HepG2 (cell line): ENCODE data around the gene RAB38. TPM values are rescaled to one million over a fixed set of nuclear protein-coding genes. Genes with fewer than 3 reads are reported as not detected.

Source experiments
- ATAC-seq: fragments of 200-7000 bp; cut with Tn5 transposase; 3 replicates; pipeline ENCODE4 v1.9.1; 2020; ENCODE audit warnings: mild to moderate bottlenecking, moderate library complexity
- BruUV-seq: library from RNA; stranded (reverse); fragments of 400-500 nt; replicated peaks from 2 replicates; lab custom pipeline; 2021; lab: Mats Ljungman, UMichigan
- CTCF ChIA-PET: fragments of 300-600 bp; formaldehyde crosslinking; extraction: SDS; loops from one replicate; lab custom pipeline; 2021; ENCODE audit warnings: low total read pairs, inconsistent platforms, low intra/inter-chr PET ratio; lab: Yijun Ruan, JAX
- POLR2A ChIA-PET: fragments of 350-600 bp; sonication (Branson Sonifier 250); formaldehyde crosslinking; loops from one replicate; lab custom pipeline; 2020; ENCODE audit warnings: antibody characterized with exemption, inconsistent platforms; lab: Yijun Ruan, JAX
- DNase-seq: peaks from one replicate; pipeline ENCODE4 v3.0.0-alpha.2; 2015; ENCODE audit warnings: low spot score
- FAIRE-seq: peaks from 3 replicates; lab custom pipeline; 2011; peaks lifted over from hg19 to GRCh38; lab: Jason Lieb, UNC
- H2AFZ ChIP-seq: one replicate; pipeline ENCODE4 v1.6.1; 2011; ENCODE audit warnings: low read length, inconsistent platforms
- H3K27ac ChIP-seq: fragments of 300-600 bp; 3 replicates; pipeline ENCODE4 v1.8.0; 2011; ENCODE audit warnings: mixed run types, mild to moderate bottlenecking, mixed read lengths, low read length, inconsistent platforms; ENCODE audit not compliant: insufficient read depth; ENCODE audit errors: extremely low read length
- H3K27me3 ChIP-seq, 2 experiments: fragments of 200-600 bp in 1 of 2; 2 replicates in 1 of 2; 3 replicates in 1 of 2; pipeline versions ENCODE4 v1.6.0 to v1.8.0; 2011; ENCODE audit warnings: low read length in 2 of 2, mild to moderate bottlenecking in 2 of 2, moderate library complexity in 2 of 2, inconsistent platforms in 1 of 2; ENCODE audit not compliant: insufficient read depth in 2 of 2, control insufficient read depth in 1 of 2
- H3K36me3 ChIP-seq, 2 experiments: fragments of 200-600 bp in 1 of 2; replicated peaks in 1 of 2; 2 replicates in 1 of 2; 3 replicates in 1 of 2; pipeline versions ENCODE4 v1.5.1 to v1.8.0; 2011; ENCODE audit warnings: low read length in 2 of 2, inconsistent platforms in 1 of 2; ENCODE audit not compliant: insufficient read depth in 2 of 2, control insufficient read depth in 1 of 2
- H3K4me1 ChIP-seq: 2 replicates; pipeline ENCODE4 v1.5.1; 2012; ENCODE audit warnings: low read length, inconsistent platforms; ENCODE audit not compliant: insufficient read depth
- H3K4me2 ChIP-seq: 2 replicates; pipeline ENCODE4 v1.6.0; 2011; ENCODE audit warnings: low read depth, low read length, inconsistent platforms
- H3K4me3 ChIP-seq, 3 experiments: fragments of 200-600 bp in 1 of 3; sonication (generic), shearing (Covaris generic) in 1 of 3; replicated peaks in 1 of 3; 2 replicates each; pipeline ENCODE4 v1.5.1; 2011 to 2016; ENCODE audit warnings: low read length in 3 of 3, inconsistent platforms in 2 of 3, low read depth in 2 of 3, mild to moderate bottlenecking in 2 of 3, control low read depth in 1 of 3, mixed read lengths in 1 of 3; ENCODE audit not compliant: insufficient read depth in 1 of 3
- H3K79me2 ChIP-seq: one replicate; pipeline ENCODE4 v1.6.1; 2011; ENCODE audit warnings: low read length, inconsistent platforms; ENCODE audit not compliant: insufficient read depth
- H3K9ac ChIP-seq: 2 replicates; pipeline ENCODE4 v1.6.0; 2011; ENCODE audit warnings: mild to moderate bottlenecking, low read depth, low read length, inconsistent platforms; ENCODE audit not compliant: insufficient read depth
- H3K9me3 ChIP-seq: 2 replicates; pipeline ENCODE4 v1.5.1; 2012; ENCODE audit warnings: mild to moderate bottlenecking, low read length
- H4K20me1 ChIP-seq: 2 replicates; pipeline ENCODE4 v1.6.0; 2011; ENCODE audit warnings: inconsistent platforms, mild to moderate bottlenecking, low read length, moderate library complexity; ENCODE audit not compliant: insufficient read depth
- CCDC6 ChIP-seq: sonication (generic); formaldehyde crosslinking; IDR thresholded peaks from 2 replicates; pipeline ENCODE4 v1.8.1; 2022; ENCODE audit warnings: mild to moderate bottlenecking, missing genetic modification reagents, moderate library complexity
- CREM ChIP-seq, 2 experiments: sonication (generic) in 1 of 2; formaldehyde crosslinking in 1 of 2; IDR thresholded peaks; 2 replicates each; pipeline versions ENCODE4 v1.4.0 to v1.6.1; 2016 to 2020; ENCODE audit warnings: antibody characterized with exemption in 1 of 2, mild to moderate bottlenecking in 1 of 2, missing genetic modification reagents in 1 of 2
- GABPA ChIP-seq, 2 experiments: IDR thresholded peaks; 2 replicates each; pipeline ENCODE4 v1.6.1; 2011 to 2016; ENCODE audit warnings: low read depth in 2 of 2, low read length in 1 of 2, missing biosample characterization in 1 of 2, missing genetic modification characterization in 1 of 2
- MAFK ChIP-seq, 2 experiments: IDR thresholded peaks in 1 of 2; conservative IDR thresholded peaks in 1 of 2; 2 replicates each; pipeline ENCODE4 v1.6.1; 2011; ENCODE audit warnings: improper control_type of control experiment in 2 of 2, low read length in 2 of 2
- SMAD3 ChIP-seq: sonication (generic); formaldehyde crosslinking; IDR thresholded peaks from 2 replicates; pipeline ENCODE4 v1.4.0; 2020; ENCODE audit warnings: missing genetic modification reagents
- TAF15 ChIP-seq: fragments of 200-400 bp; formaldehyde crosslinking; IDR thresholded peaks from one replicate; pipeline ENCODE4 v1.6.1; 2018; ENCODE audit warnings: mild to moderate bottlenecking, low read depth, low read length; ENCODE audit not compliant: poor library complexity, severe bottlenecking
- ZNF180 ChIP-seq: sonication (generic); formaldehyde crosslinking; IDR thresholded peaks from 2 replicates; pipeline ENCODE4 v1.4.0; 2020; ENCODE audit warnings: low read depth, missing genetic modification reagents, borderline replicate concordance
- ZNF205 ChIP-seq: IDR thresholded peaks from 2 replicates; pipeline ENCODE4 v1.6.1; 2018; ENCODE audit warnings: missing biosample characterization, missing genetic modification reagents
- ZNF546 ChIP-seq: sonication (generic); formaldehyde crosslinking; conservative IDR thresholded peaks from 2 replicates; pipeline ENCODE4 v1.8.1; 2023; ENCODE audit warnings: mild to moderate bottlenecking, missing genetic modification reagents
- WGBS: methylation state at CpG from one replicate; pipeline ENCODE4 v1.1.6; 2017; ENCODE audit warnings: low lambda C conversion rate; 5-methylcytosine and 5-hydroxymethylcytosine counted together
- in situ Hi-C: cut with HindIII; loops from 2 replicates; pipeline ENCODE4 v1.10.0; 2017; ENCODE audit warnings: low pct_unique_long_range_greater_than_20kb; ENCODE audit not compliant: extremely low pct_ligation_motif_present
- intact Hi-C: fragments of 100-400 bp; cut with micrococcal nuclease; formaldehyde crosslinking; loops from one replicate; pipeline ENCODE4 v1.10.0; 2022; ENCODE audit not compliant: unreplicated experiment
- polyA plus RNA-seq, 8 experiments: library from polyadenylated mRNA; depleted of rRNA in 3 of 8; stranded (reverse) in 7 of 8; unstranded in 1 of 8; fragments of >200 nt; fragmentation: Illumina TruSeq in 4 of 8; extraction: Trizol in 4 of 8; gene quantifications; 2 replicates each; pipeline versions ENCODE4 v1.2.1 to v1.2.3, GENCODE V29; 2011 to 2016; ENCODE audit warnings: low read depth in 4 of 8, missing spikeins in 1 of 8, mixed read lengths in 1 of 8; ENCODE audit not compliant: insufficient read depth in 1 of 8
- total RNA-seq, 5 experiments: library from RNA; depleted of rRNA; stranded (reverse); fragments of >200 nt; fragmentation: Illumina TruSeq; extraction: Trizol; gene quantifications; 2 replicates each; pipeline ENCODE4 v1.2.3, GENCODE V29; 2016; ENCODE audit warnings: low read depth in 1 of 5
- TF ChIP-seq, protein P1 (sequence below): sonication (generic); formaldehyde crosslinking; IDR thresholded peaks from 2 replicates; pipeline ENCODE4 v1.8.0; 2022; ENCODE audit warnings: missing genetic modification reagents, low read depth, mild to moderate bottlenecking, borderline replicate concordance
- TF ChIP-seq, protein P2 (sequence below): sonication (generic); formaldehyde crosslinking; IDR thresholded peaks from 2 replicates; pipeline ENCODE4 v1.9.0; 2021; ENCODE audit warnings: missing genetic modification reagents, borderline replicate concordance

The RAB38 gene
- total and polyA plus RNA-seq, 2 of the 13 experiments (the other 11 are each of a cell fraction or from before 2014, with no cell fraction given), result 0.13 to 0.30 TPM

DNA sequence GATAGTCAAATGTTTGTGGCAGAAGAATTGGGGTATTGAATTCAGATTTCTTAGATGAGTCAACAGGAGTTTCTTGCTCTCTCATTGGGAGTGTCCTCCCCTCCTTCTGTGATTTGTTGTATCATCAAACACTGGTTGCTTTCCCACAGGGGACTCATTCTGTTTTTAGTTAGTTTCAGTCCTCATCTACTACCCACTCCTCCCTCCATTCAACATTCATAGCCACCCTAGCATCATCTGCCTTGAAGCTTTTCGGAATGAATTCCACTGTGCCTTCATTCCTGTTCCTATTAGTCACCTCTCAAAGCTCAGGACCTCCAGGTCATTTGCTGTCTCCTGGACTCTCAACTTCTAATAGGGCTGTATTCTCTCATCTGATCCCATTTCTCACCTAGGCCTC, 31.5 kb upstream of the RAB38 start:
- Histone ChIP-seq H2AFZ (no peak overlapping the region), H3K4me3 (no peak overlapping the region), H3K9me3 (no peaks in the 10 kb centered on the region), H3K9ac (no peak overlapping the region), H3K4me1 (no peaks in the 10 kb centered on the region), H3K36me3 (no peaks in the 10 kb centered on the region), H3K27me3 (no peaks in the 10 kb centered on the region), H3K79me2 (no peaks in the 10 kb centered on the region), H3K4me2 (no peak overlapping the region), H3K27ac (no peak overlapping the region), H4K20me1 (no peaks in the 10 kb centered on the region)
- WGBS, result 0% methylated on average over 1 of the region's 1 CpG
- no peak for FAIRE-seq
- TF ChIP-seq GABPA (IDR thresholded peaks at IDR 0.05; ENCODE audit: low read depth, low read length) (no peak), GABPA (CRISPR knock-in tag; IDR thresholded peaks at IDR 0.05; ENCODE audit: low read depth) (no peak), ZNF205 (CRISPR knock-in tag) (no peak), CREM (IDR thresholded peaks at IDR 0.05) (no peak), CREM (CRISPR knock-in tag; IDR thresholded peaks at IDR 0.05) (no peak), TAF15 (no peak), CCDC6 (no peak), ZNF546 (CRISPR knock-in tag) (no peak), MAFK (conservative IDR thresholded peaks at IDR 0.05 in 1 of 2, IDR thresholded peaks at IDR 0.05 in 1 of 2; ENCODE audit: low read length in 2 of 2) (no peak), ZNF180 (no peak), SMAD3 (CRISPR knock-in tag) (no peak)
- TF ChIP-seq, protein P1, sequence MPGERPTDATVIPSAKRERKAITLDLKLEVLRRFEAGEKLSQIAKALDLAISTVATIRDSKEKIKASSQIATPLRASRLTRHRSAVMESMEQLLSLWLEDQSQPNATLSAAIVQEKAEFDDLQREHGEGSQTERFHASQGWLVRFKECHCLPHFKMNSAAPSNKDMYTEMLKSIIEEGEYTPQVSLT (CRISPR knock-in tag), result no peak
- TF ChIP-seq, protein P2, sequence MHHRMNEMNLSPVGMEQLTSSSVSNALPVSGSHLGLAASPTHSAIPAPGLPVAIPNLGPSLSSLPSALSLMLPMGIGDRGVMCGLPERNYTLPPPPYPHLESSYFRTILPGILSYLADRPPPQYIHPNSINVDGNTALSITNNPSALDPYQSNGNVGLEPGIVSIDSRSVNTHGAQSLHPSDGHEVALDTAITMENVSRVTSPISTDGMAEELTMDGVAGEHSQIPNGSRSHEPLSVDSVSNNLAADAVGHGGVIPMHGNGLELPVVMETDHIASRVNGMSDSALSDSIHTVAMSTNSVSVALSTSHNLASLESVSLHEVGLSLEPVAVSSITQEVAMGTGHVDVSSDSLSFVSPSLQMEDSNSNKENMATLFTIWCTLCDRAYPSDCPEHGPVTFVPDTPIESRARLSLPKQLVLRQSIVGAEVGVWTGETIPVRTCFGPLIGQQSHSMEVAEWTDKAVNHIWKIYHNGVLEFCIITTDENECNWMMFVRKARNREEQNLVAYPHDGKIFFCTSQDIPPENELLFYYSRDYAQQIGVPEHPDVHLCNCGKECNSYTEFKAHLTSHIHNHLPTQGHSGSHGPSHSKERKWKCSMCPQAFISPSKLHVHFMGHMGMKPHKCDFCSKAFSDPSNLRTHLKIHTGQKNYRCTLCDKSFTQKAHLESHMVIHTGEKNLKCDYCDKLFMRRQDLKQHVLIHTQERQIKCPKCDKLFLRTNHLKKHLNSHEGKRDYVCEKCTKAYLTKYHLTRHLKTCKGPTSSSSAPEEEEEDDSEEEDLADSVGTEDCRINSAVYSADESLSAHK, result no peak
- ChIA-PET CTCF (no interaction called here), POLR2A (no interaction called here)
- BruUV-seq, result no TSS peak
- in situ Hi-C loops, result no loop called here
- DNase-seq, result no peak
- intact Hi-C loops, result no loop called here
- no peak for ATAC-seq
